SK-N-SH treated with all-trans-retinoic acid at 6 μM for 48 hours (cell line): ENCODE results near the gene USP36.

ENCODE experiments used
- ATAC-seq: fragments of 200-7000 bp; cut with Tn5 transposase; 3 replicates; pipeline ENCODE4 v1.9.1; 2020; ENCODE audit warnings: mild to moderate bottlenecking, moderate library complexity
- ARNTL ChIP-seq: fragments of 450-650 bp; formaldehyde crosslinking; IDR thresholded peaks from 2 replicates; pipeline ENCODE4 v1.5.0; 2020; ENCODE audit warnings: low read depth, mild to moderate bottlenecking, moderate library complexity, borderline replicate concordance
- BACH2 ChIP-seq: fragments of 250-450 bp; sonication (Bioruptor Pico); IDR thresholded peaks from 2 replicates; pipeline ENCODE4 v1.9.0; 2021; ENCODE audit warnings: mild to moderate bottlenecking, borderline replicate concordance
- ESRRG ChIP-seq: fragments of 250-450 bp; sonication (Bioruptor Pico); IDR thresholded peaks from 2 replicates; pipeline ENCODE4 v1.6.1; 2021; ENCODE audit warnings: mild to moderate bottlenecking
- GLIS3 ChIP-seq: fragments of 250-450 bp; sonication (Bioruptor Pico); IDR thresholded peaks from 2 replicates; pipeline ENCODE4 v1.5.0; 2020; ENCODE audit warnings: mild to moderate bottlenecking, moderate library complexity
- ISL1 ChIP-seq: fragments of 250-450 bp; sonication (Bioruptor Pico); IDR thresholded peaks from 2 replicates; pipeline ENCODE4 v2.1.2; 2022; ENCODE audit warnings: mild to moderate bottlenecking, moderate library complexity
- OSR1 ChIP-seq: fragments of 250-450 bp; sonication (Bioruptor Pico); IDR thresholded peaks from 2 replicates; pipeline ENCODE4 v1.8.0; 2022; ENCODE audit warnings: moderate library complexity, mild to moderate bottlenecking, inconsistent platforms
- PPARA ChIP-seq: fragments of 250-450 bp; sonication (Bioruptor Pico); IDR thresholded peaks from 2 replicates; pipeline ENCODE4 v1.5.0; 2020; ENCODE audit warnings: mild to moderate bottlenecking, borderline replicate concordance
- RARB ChIP-seq: fragments of 250-450 bp; sonication (Bioruptor Pico); IDR thresholded peaks from 2 replicates; pipeline ENCODE4 v1.8.0; 2021; ENCODE audit warnings: mild to moderate bottlenecking, moderate library complexity
- SNAI2 ChIP-seq: fragments of 250-450 bp; sonication (Bioruptor Pico); IDR thresholded peaks from 2 replicates; pipeline ENCODE4 v1.5.0; 2020; ENCODE audit warnings: mild to moderate bottlenecking, moderate library complexity
- TCF4 ChIP-seq: fragments of 250-450 bp; sonication (Bioruptor Pico); IDR thresholded peaks from 2 replicates; pipeline ENCODE4 v1.8.0; 2021; ENCODE audit warnings: mild to moderate bottlenecking, moderate library complexity, borderline replicate concordance
- TOX ChIP-seq: fragments of 250-450 bp; sonication (Bioruptor Pico); IDR thresholded peaks from 2 replicates; pipeline ENCODE4 v1.8.0; 2021; ENCODE audit warnings: mild to moderate bottlenecking, moderate library complexity, borderline replicate concordance
- TSHZ2 ChIP-seq: fragments of 250-450 bp; sonication (Bioruptor Pico); IDR thresholded peaks from 2 replicates; pipeline ENCODE4 v1.5.0; 2020; ENCODE audit warnings: mild to moderate bottlenecking, moderate library complexity
- ZC3H10 ChIP-seq: fragments of 250-450 bp; sonication (Bioruptor Pico); IDR thresholded peaks from 2 replicates; pipeline ENCODE4 v1.5.1; 2021; ENCODE audit warnings: mild to moderate bottlenecking, moderate library complexity
- ZFP3 ChIP-seq: fragments of 250-450 bp; sonication (Bioruptor Pico); IDR thresholded peaks from 2 replicates; pipeline ENCODE4 v1.5.0; 2020; ENCODE audit warnings: mild to moderate bottlenecking, moderate library complexity
- ZFP30 ChIP-seq: fragments of 450-650 bp; formaldehyde crosslinking; IDR thresholded peaks from 2 replicates; pipeline ENCODE4 v1.5.0; 2022; ENCODE audit warnings: mild to moderate bottlenecking, moderate library complexity
- ZNF565 ChIP-seq: fragments of 450-650 bp; formaldehyde crosslinking; conservative IDR thresholded peaks from 2 replicates; pipeline ENCODE4 v1.5.0; 2020; ENCODE audit warnings: low read depth, mild to moderate bottlenecking, moderate library complexity
- ZNF70 ChIP-seq: fragments of 450-650 bp; formaldehyde crosslinking; IDR thresholded peaks from 2 replicates; pipeline ENCODE4 v1.5.0; 2020; ENCODE audit warnings: mild to moderate bottlenecking, moderate library complexity
- ZNF8 ChIP-seq: fragments of 450-650 bp; formaldehyde crosslinking; IDR thresholded peaks from 2 replicates; pipeline ENCODE4 v1.5.0; 2020; ENCODE audit warnings: mild to moderate bottlenecking, moderate library complexity
- TF ChIP-seq, protein P1 (sequence below): fragments of 250-450 bp; sonication (Bioruptor Pico); IDR thresholded peaks from 2 replicates; pipeline ENCODE4 v1.5.1; 2021; ENCODE audit warnings: mild to moderate bottlenecking, moderate library complexity
- TF ChIP-seq, protein P2 (sequence below): fragments of 250-450 bp; sonication (Bioruptor Pico); IDR thresholded peaks from 2 replicates; pipeline ENCODE4 v1.8.0; 2021; ENCODE audit warnings: low read depth, mild to moderate bottlenecking, moderate library complexity, borderline replicate concordance
- TF ChIP-seq, protein P3 (sequence below): fragments of 250-450 bp; sonication (Bioruptor Pico); IDR thresholded peaks from 2 replicates; pipeline ENCODE4 v1.8.0; 2020; ENCODE audit warnings: mild to moderate bottlenecking, moderate library complexity, borderline replicate concordance

Gene USP36

DNA sequence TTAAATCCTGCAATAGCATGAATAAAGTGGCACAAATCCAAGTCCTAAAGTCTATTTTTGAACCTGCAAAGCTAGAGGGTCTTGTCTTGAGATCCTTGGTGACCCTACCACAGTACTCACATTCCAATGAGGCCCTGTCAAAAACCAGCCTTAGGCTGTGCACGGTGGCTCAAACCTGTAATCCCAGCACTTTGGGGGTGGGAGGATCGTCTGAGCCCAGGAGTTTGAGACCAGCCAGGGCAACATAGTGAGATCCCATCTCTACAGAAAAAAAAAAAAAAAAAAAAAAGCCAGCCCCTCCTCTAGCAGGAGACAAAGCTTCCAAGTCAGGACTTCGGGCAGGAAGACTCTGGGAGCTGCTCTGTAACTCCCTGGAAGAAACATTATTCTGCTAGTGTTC, 74.8 kb downstream of the USP36 start:
- ATAC-seq: no peak
- TF ChIP-seq, protein P1, sequence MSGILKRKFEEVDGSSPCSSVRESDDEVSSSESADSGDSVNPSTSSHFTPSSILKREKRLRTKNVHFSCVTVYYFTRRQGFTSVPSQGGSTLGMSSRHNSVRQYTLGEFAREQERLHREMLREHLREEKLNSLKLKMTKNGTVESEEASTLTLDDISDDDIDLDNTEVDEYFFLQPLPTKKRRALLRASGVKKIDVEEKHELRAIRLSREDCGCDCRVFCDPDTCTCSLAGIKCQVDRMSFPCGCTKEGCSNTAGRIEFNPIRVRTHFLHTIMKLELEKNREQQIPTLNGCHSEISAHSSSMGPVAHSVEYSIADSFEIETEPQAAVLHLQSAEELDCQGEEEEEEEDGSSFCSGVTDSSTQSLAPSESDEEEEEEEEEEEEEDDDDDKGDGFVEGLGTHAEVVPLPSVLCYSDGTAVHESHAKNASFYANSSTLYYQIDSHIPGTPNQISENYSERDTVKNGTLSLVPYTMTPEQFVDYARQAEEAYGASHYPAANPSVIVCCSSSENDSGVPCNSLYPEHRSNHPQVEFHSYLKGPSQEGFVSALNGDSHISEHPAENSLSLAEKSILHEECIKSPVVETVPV (CRISPR knock-in tag): no peak
- no peak for TF ChIP-seq SNAI2 (CRISPR knock-in tag)
- TF ChIP-seq TOX (CRISPR knock-in tag): no peak
- no peak for TF ChIP-seq ESRRG (CRISPR knock-in tag)
- TF ChIP-seq BACH2 (CRISPR knock-in tag): no peak
- no peak for TF ChIP-seq ZC3H10 (CRISPR knock-in tag)
- no peak for TF ChIP-seq TSHZ2 (CRISPR knock-in tag)
- no peak for TF ChIP-seq RARB (CRISPR knock-in tag)
- TF ChIP-seq ZNF70 (CRISPR knock-in tag): no peak
- TF ChIP-seq ZNF565 (CRISPR knock-in tag): no peak
- TF ChIP-seq ZNF8: no peak
- no peak for TF ChIP-seq ZFP3 (CRISPR knock-in tag)
- TF ChIP-seq, protein P2, sequence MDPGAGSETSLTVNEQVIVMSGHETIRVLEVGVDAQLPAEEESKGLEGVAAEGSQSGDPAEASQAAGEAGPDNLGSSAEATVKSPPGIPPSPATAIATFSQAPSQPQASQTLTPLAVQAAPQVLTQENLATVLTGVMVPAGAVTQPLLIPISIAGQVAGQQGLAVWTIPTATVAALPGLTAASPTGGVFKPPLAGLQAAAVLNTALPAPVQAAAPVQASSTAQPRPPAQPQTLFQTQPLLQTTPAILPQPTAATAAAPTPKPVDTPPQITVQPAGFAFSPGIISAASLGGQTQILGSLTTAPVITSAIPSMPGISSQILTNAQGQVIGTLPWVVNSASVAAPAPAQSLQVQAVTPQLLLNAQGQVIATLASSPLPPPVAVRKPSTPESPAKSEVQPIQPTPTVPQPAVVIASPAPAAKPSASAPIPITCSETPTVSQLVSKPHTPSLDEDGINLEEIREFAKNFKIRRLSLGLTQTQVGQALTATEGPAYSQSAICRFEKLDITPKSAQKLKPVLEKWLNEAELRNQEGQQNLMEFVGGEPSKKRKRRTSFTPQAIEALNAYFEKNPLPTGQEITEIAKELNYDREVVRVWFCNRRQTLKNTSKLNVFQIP (CRISPR knock-in tag): no peak
- TF ChIP-seq TCF4 (CRISPR knock-in tag): no peak
- TF ChIP-seq, protein P3, sequence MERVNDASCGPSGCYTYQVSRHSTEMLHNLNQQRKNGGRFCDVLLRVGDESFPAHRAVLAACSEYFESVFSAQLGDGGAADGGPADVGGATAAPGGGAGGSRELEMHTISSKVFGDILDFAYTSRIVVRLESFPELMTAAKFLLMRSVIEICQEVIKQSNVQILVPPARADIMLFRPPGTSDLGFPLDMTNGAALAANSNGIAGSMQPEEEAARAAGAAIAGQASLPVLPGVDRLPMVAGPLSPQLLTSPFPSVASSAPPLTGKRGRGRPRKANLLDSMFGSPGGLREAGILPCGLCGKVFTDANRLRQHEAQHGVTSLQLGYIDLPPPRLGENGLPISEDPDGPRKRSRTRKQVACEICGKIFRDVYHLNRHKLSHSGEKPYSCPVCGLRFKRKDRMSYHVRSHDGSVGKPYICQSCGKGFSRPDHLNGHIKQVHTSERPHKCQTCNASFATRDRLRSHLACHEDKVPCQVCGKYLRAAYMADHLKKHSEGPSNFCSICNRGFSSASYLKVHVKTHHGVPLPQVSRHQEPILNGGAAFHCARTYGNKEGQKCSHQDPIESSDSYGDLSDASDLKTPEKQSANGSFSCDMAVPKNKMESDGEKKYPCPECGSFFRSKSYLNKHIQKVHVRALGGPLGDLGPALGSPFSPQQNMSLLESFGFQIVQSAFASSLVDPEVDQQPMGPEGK (CRISPR knock-in tag): no peak

GRCh38 chr17:78764871-78765270, 75.7 kb downstream of the USP36 start:
- ATAC-seq: no peak
- no peak for TF ChIP-seq ISL1 (CRISPR knock-in tag)
- TF ChIP-seq GLIS3 (CRISPR knock-in tag): no peak
- no peak for TF ChIP-seq ARNTL (CRISPR knock-in tag)
- no peak for TF ChIP-seq ZNF8
- TF ChIP-seq ZC3H10 (CRISPR knock-in tag): no peak
- TF ChIP-seq PPARA (CRISPR knock-in tag): no peak
- TF ChIP-seq BACH2 (CRISPR knock-in tag): no peak
- no peak for TF ChIP-seq ZNF70 (CRISPR knock-in tag)
- no peak for TF ChIP-seq ZFP30
- TF ChIP-seq OSR1 (CRISPR knock-in tag): no peak
- no peak for TF ChIP-seq TSHZ2 (CRISPR knock-in tag)
